GOT3 (cell line): Measurements from ENCODE around the gene TRIM29.
"Not testable (repeated sequence)": the region's sequence is repeated elsewhere in the genome, so short reads cannot be mapped to it uniquely, and the experiment has no call there.

Experiments
- DNase-seq: peaks from one replicate; lab custom pipeline; 2025; ENCODE audit warnings: mixed read lengths; lab: John Stamatoyannopoulos, UW

Gene TRIM29

GRCh38 chr11:120137611-120138521, at the start of gene TRIM29:
TSS of gene TRIM29 (minus strand) at chr11:120138113. CDS start at chr11:120138031, 82 bp downstream.
- DNase-seq: no peak

- DNase-seq: no peak
Measured at GRCh38 chr11:120186774-120187591, 49.1 kb upstream of the TRIM29 start.

GRCh38 chr11:120186456-120186773, 48.5 kb upstream of the TRIM29 start:
- DNase-seq: no peak

GRCh38 chr11:120185706-120186455, 48.0 kb upstream of the TRIM29 start:
- no peak for DNase-seq

GRCh38 chr11:120184946-120185705, 47.2 kb upstream of the TRIM29 start:
- DNase-seq: no peak

- DNase-seq: no peak
Measured at GRCh38 chr11:120184371-120184945, 46.5 kb upstream of the TRIM29 start.

GRCh38 chr11:120183701-120184141, 45.8 kb upstream of the TRIM29 start:
- no peak for DNase-seq

- DNase-seq: no peak
Measured at GRCh38 chr11:120182790-120183491, 45.0 kb upstream of the TRIM29 start.

GRCh38 chr11:120182372-120182771, 44.5 kb upstream of the TRIM29 start:
- no peak for DNase-seq

GRCh38 chr11:120181376-120181975, 43.6 kb upstream of the TRIM29 start:
- no peak for DNase-seq

GRCh38 chr11:120180551-120181232, 42.8 kb upstream of the TRIM29 start:
- DNase-seq: no peak

- not testable (repeated sequence) for DNase-seq
Measured at GRCh38 chr11:120180063-120180462, 42.1 kb upstream of the TRIM29 start.

GRCh38 chr11:120179057-120179672, 41.3 kb upstream of the TRIM29 start:
- no peak for DNase-seq

GRCh38 chr11:120178561-120179056, 40.7 kb upstream of the TRIM29 start:
- no peak for DNase-seq

GRCh38 chr11:120174866-120175265, 37.0 kb upstream of the TRIM29 start:
- no peak for DNase-seq

GRCh38 chr11:120173807-120174206, 35.9 kb upstream of the TRIM29 start:
- DNase-seq: no peak

GRCh38 chr11:120173019-120173705, 35.2 kb upstream of the TRIM29 start:
- no peak for DNase-seq
